Sigmoid colon (tissue), 7 donors: Measurements from ENCODE around the gene SPAG8. TPM values are rescaled to one million over a fixed set of nuclear protein-coding genes. Genes with fewer than 3 reads are reported as not detected.
A peak's percentile ranks its signal among the peaks of the same experiment; 100 is the strongest.

Experiments used
- DNase-seq: peaks from one replicate; pipeline ENCODE4 v3.0.0-alpha.2; 2019
- H3K27ac ChIP-seq, 4 donors: fragments of 200-600 bp; sonication (generic); one replicate each; pipeline ENCODE4 v1.5.1; 2016 to 2019; ENCODE audit warnings: mild to moderate bottlenecking in 1 of 4
- H3K27me3 ChIP-seq, 3 donors: fragments of 200-600 bp; sonication (generic); one replicate each; pipeline ENCODE4 v1.5.1; 2019; ENCODE audit warnings: mild to moderate bottlenecking in 1 of 3
- H3K36me3 ChIP-seq, 4 donors: fragments of 200-600 bp; sonication (generic); one replicate each; pipeline ENCODE4 v1.5.1; 2016 to 2019
- H3K4me1 ChIP-seq, 4 donors: fragments of 200-600 bp; sonication (generic); one replicate each; pipeline ENCODE4 v1.5.1; 2017 to 2019
- H3K4me3 ChIP-seq, 4 donors: fragments of 200-600 bp; sonication (generic); one replicate each; pipeline ENCODE4 v1.5.1; 2017 to 2019; ENCODE audit warnings: mild to moderate bottlenecking in 2 of 4, moderate library complexity in 1 of 4
- H3K9me3 ChIP-seq, 4 donors: fragments of 200-600 bp in 3 of 4; sonication (generic) in 3 of 4; one replicate each; pipeline versions ENCODE4 v1.5.1 to v1.6.1; 2013 to 2019
- EP300 ChIP-seq, 4 donors: sonication (generic); formaldehyde crosslinking; IDR thresholded peaks; one replicate each; pipeline ENCODE4 v1.6.1; 2017; ENCODE audit warnings: antibody characterized with exemption in 4 of 4
- POLR2A ChIP-seq, 2 donors: fragments of 450-650 bp; IDR thresholded peaks; one replicate each; pipeline ENCODE4 v1.6.1; 2016; ENCODE audit warnings: antibody characterized with exemption in 2 of 2, mild to moderate bottlenecking in 2 of 2, moderate library complexity in 2 of 2
- POLR2AphosphoS5 ChIP-seq, 4 donors: sonication (generic); formaldehyde crosslinking; IDR thresholded peaks; one replicate each; pipeline ENCODE4 v1.6.1; 2017; ENCODE audit warnings: antibody characterized with exemption in 4 of 4
- WGBS, 2 donors: extraction: QIAGEN DNeasy Blood & Tissue Kit; methylation state at CpG; one replicate each; pipeline ENCODE4 v1.1.7; 2013; 5-methylcytosine and 5-hydroxymethylcytosine counted together
- intact Hi-C: fragments of 100-400 bp; cut with DNase I; formaldehyde crosslinking; loops from one replicate; pipeline ENCODE4 v1.15.1; 2023
- polyA plus RNA-seq, 3 donors: library from polyadenylated mRNA; stranded (reverse); fragments of 200-250 nt; gene quantifications; one replicate each; pipeline ENCODE4 v1.2.3, GENCODE V29; 2013
- total RNA-seq, 4 donors: library from RNA; depleted of rRNA; stranded (reverse); fragments of >200 nt; gene quantifications; one replicate each; pipeline ENCODE4 v1.1.0, GENCODE V29; 2016
- TF ChIP-seq, protein P1 (sequence below), 4 experiments: fragments of 450-650 bp in 3 of 4; fragments of 200-600 bp in 1 of 4; IDR thresholded peaks; one replicate each; pipeline ENCODE4 v1.5.1; 2016 to 2019; ENCODE audit warnings: antibody characterized with exemption in 4 of 4, mild to moderate bottlenecking in 3 of 4, moderate library complexity in 2 of 4
- donor health status: healthy with polysubstance abuse.
- donor health status: Bipolar disorder and iron deficiency.
- donor health status: healthy.

SPAG8 gene
- total and polyA plus RNA-seq, 7 donors = 1.1 to 2.8 (median 2.3) TPM; not detected in 2

- WGBS, 2 donors = 91 to 92% methylated on average over 4 of the region's 4 CpGs
- intact Hi-C loops = no loop called here
- no peak overlapping the region for H3K27ac ChIP-seq
- no peaks in the 10 kb centered on the region for H3K9me3 ChIP-seq
- peaks cover 0 to 45% (median 12%) of the 10 kb centered on the region in 4 donors for H3K36me3 ChIP-seq
- TF ChIP-seq EP300 (IDR thresholded peaks at IDR 0.05) (no peak), POLR2A (IDR thresholded peaks at IDR 0.05) (no peak), POLR2AphosphoS5 (IDR thresholded peaks at IDR 0.05) (no peak)
- TF ChIP-seq, protein P1, sequence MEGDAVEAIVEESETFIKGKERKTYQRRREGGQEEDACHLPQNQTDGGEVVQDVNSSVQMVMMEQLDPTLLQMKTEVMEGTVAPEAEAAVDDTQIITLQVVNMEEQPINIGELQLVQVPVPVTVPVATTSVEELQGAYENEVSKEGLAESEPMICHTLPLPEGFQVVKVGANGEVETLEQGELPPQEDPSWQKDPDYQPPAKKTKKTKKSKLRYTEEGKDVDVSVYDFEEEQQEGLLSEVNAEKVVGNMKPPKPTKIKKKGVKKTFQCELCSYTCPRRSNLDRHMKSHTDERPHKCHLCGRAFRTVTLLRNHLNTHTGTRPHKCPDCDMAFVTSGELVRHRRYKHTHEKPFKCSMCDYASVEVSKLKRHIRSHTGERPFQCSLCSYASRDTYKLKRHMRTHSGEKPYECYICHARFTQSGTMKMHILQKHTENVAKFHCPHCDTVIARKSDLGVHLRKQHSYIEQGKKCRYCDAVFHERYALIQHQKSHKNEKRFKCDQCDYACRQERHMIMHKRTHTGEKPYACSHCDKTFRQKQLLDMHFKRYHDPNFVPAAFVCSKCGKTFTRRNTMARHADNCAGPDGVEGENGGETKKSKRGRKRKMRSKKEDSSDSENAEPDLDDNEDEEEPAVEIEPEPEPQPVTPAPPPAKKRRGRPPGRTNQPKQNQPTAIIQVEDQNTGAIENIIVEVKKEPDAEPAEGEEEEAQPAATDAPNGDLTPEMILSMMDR (IDR thresholded peaks at IDR 0.05) = no peak
- no peak overlapping the region for H3K4me3 ChIP-seq
- peaks cover 0 to 21% (median 13%) of the 10 kb centered on the region in 4 donors for H3K4me1 ChIP-seq
- no peaks in the 10 kb centered on the region for H3K27me3 ChIP-seq
- no peak for DNase-seq
Measured at GRCh38 chr9:35798658-35799374, 13.2 kb downstream of the SPAG8 start.

DNA sequence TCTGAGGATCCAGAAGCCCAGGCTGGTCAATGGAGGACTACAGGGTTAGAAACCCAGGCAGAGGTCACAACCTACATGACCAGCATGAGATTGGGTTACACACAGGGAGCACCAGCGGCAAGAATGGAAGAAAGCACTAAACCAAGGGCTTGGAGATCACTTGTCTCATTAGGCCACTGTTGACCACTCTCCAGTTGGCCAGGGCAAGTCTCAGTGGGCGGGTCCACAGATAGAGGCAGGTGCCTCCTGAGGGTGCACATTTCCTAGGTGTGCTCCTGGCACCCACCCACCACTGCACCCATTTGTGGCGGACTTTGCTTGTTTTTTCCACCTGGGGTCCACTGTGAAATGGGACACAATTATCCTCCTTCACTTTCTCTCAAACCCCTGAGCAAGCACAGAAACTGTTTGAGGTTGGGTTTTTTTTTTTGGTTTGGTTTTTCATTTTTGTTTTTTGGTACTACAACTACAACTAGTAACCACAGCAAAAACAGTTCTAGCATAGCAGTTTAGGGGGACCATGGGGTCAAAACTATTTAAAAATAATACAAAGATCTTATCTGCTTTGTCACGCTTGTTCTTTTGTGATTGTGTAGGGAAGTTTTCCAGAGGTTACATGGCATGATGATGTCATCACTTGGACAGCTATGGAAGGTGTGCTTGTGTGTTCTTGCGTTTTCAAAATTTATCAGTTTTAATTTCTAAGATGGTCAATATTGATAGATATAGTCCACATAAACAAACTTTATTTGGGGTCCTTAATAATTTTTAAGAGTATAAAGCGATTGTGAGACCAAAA lies 14.6 kb downstream of the SPAG8 start:
- Histone ChIP-seq H3K4me3 (no peak overlapping the region), H3K27ac (no peak overlapping the region), H3K9me3 (no peaks in the 10 kb centered on the region), H3K27me3 (no peaks in the 10 kb centered on the region), H3K4me1 (peaks cover 0 to 34% (median 26%) of the 10 kb centered on the region in 4 donors), H3K36me3 (peaks cover 0 to 35% (median 10%) of the 10 kb centered on the region in 4 donors)
- 93% methylated on average over 6 of the region's 6 CpGs for WGBS, 2 donors
- no peak for DNase-seq
- TF ChIP-seq, protein P1 (IDR thresholded peaks at IDR 0.05) = no peak
- TF ChIP-seq POLR2AphosphoS5 (IDR thresholded peaks at IDR 0.05) (no peak), EP300 (IDR thresholded peaks at IDR 0.05) (no peak), POLR2A (IDR thresholded peaks at IDR 0.05) (no peak)
- intact Hi-C loops = no loop called here

DNA sequence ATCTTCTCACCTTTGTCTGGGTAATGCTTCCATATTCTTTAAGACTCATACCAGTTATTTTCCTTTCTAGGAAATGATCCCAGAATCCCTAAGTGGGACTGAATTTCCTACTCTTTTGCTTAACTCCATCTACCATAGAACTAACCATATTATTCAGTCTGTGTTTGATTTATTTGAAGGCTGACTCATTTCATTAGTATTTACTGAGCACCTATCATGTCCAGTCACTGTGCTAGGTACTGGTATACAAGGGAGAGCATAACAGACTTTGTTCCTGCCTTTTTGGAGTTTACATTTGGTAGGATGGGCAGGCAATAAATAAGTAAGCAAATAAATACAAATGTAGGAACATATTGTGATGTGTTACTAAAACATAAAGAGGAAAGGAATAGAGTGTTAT lies 16.4 kb downstream of the SPAG8 start:
- DNase-seq = no peak
- Histone ChIP-seq H3K9me3 (no peaks in the 10 kb centered on the region), H3K27ac (no peak overlapping the region), H3K4me3 (no peak overlapping the region), H3K4me1 (peaks cover 0 to 46% (median 39%) of the 10 kb centered on the region in 4 donors), H3K27me3 (no peaks in the 10 kb centered on the region), H3K36me3 (peaks cover 0 to 17% (median 0%) of the 10 kb centered on the region in 4 donors)
- intact Hi-C loops = no loop called here
- TF ChIP-seq POLR2A (IDR thresholded peaks at IDR 0.05) (no peak), POLR2AphosphoS5 (IDR thresholded peaks at IDR 0.05) (no peak), EP300 (IDR thresholded peaks at IDR 0.05) (no peak)
- TF ChIP-seq, protein P1 (IDR thresholded peaks at IDR 0.05) = no peak

DNA sequence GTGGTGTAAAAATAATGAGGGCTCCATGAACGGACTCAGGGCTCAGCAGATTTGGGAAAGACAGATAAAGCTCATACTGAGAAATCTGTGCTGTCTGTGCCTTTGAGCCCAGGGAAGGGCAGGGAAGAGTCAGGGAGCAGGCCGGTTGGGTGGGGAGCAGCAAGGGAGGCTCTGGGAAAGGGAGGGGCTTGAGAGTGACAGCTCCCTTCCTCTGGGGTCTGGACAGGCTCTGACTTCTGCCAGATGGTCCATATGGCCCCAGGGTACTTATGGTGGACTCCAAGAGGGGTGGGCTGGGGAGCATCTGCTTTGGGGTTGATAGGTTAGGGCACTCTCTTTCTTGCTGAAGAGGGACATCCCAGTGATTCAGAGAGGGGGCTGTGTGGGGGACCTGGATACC lies 18.6 kb downstream of the SPAG8 start:
- no peak for TF ChIP-seq POLR2AphosphoS5 (IDR thresholded peaks at IDR 0.05)
- TF ChIP-seq POLR2A (IDR thresholded peaks at IDR 0.05) = no peak
- TF ChIP-seq EP300 (IDR thresholded peaks at IDR 0.05) = no peak
- TF ChIP-seq, protein P1 (IDR thresholded peaks at IDR 0.05) = no peak
- peak overlapping the region in 1 of 4 donors; percentile 70 for H3K4me3 ChIP-seq
- H3K27me3 ChIP-seq = no peaks in the 10 kb centered on the region
- intact Hi-C loops = loop anchor here (5.0 kb wide), 1 partner anchor 154 kb away; no protein-coding TSS in a partner anchor
- 74 to 94% methylated on average over 2 of the region's 2 CpGs for WGBS, 2 donors
- no peaks in the 10 kb centered on the region for H3K36me3 ChIP-seq
- no peak for DNase-seq
- H3K9me3 ChIP-seq = no peaks in the 10 kb centered on the region
- H3K27ac ChIP-seq = peak overlapping the region in 3 of 4 donors; percentile 25 to 82 (median 79)
- H3K4me1 ChIP-seq = peaks cover 0 to 53% (median 43%) of the 10 kb centered on the region in 4 donors
